Subcutaneous adipose tissue (tissue), 4 donors: ENCODE data around the gene PIMREG. TPM values are rescaled to one million over a fixed set of nuclear protein-coding genes. Genes with fewer than 3 reads are reported as not detected.

Source experiments
- CTCF ChIP-seq: fragments of 450-650 bp; IDR thresholded peaks from one replicate; pipeline ENCODE4 v1.5.1; 2016; ENCODE audit warnings: low read depth, mild to moderate bottlenecking, control low read depth, antibody characterized with exemption, moderate library complexity
- total RNA-seq, 4 donors: library from RNA; depleted of rRNA; stranded (reverse); fragments of >200 nt; gene quantifications; one replicate each; pipeline ENCODE4 v1.1.0, GENCODE V29; 2016

PIMREG gene
- total RNA-seq, 4 donors from 2014 or later, result 2.4 to 2.6 TPM; not detected in 2

- no peak for TF ChIP-seq CTCF
Measured at GRCh38 chr17:6420173-6420641, 24.0 kb upstream of the PIMREG start.

DNA sequence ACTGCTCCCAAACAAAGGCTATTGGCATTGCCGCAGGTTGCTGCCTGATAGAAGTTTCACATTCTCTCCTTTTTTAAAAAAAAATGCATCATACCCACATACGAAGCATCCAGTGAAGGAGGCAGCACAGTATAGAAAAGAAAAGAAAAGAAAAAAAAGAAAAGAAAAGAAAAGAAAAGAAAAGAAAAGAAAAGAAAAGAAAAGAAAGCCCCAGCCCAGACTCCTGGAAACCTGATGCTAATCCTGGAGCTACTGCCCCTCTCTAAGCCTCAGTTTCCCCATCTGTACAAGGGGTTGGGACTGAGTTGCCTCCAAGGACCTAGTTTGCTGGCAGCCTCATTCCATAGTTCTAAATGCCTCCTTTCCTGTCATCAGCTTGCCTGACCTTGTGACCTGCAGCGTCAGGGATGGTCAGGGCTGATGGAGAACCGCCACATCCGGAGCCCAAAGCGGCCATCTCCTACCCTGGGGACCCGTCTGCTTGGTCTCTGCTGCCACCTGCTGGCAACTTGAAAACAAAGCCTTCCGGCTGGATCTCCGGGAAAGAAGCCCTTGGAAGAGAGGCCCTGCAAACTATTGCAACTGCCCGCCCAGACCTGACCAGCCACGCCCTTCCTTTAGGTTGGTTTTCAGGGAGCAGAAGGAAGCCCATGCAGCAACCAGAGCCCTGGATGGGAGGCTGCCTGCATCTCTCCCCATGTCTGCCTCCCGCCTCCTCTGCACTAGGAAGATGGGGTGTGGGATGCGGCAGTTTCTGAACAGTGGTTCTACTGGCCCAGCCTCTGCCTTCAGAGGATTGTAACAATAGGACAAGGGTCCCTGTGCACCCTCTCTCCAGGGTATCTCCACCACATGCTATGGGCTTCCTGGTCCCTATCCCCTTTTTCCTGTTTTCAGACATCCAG, 22.3 kb upstream of the PIMREG start:
- no peak for TF ChIP-seq CTCF

- no peak for TF ChIP-seq CTCF
Measured at GRCh38 chr17:6422654-6423241, 21.5 kb upstream of the PIMREG start.

DNA sequence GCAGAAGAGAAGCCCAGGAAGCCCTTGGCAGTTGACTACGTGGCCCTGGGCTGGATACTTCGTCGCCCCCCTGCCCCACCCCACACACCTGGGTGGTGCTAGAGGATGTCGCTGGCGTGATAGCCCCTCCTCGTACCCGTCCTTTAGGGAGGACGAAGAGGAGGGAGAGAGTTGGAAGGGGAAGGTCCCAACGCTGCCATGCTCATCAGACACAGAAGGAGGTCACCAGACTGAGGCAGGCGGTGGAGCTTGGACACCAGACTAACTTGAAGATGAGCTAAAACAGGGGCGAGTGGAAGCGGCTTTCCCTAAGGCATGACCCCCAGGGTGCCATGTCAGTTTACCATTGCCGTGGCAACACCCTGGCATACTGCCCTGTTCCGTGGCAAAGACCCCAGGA, 20.3 kb upstream of the PIMREG start:
- TF ChIP-seq CTCF, result no peak

DNA sequence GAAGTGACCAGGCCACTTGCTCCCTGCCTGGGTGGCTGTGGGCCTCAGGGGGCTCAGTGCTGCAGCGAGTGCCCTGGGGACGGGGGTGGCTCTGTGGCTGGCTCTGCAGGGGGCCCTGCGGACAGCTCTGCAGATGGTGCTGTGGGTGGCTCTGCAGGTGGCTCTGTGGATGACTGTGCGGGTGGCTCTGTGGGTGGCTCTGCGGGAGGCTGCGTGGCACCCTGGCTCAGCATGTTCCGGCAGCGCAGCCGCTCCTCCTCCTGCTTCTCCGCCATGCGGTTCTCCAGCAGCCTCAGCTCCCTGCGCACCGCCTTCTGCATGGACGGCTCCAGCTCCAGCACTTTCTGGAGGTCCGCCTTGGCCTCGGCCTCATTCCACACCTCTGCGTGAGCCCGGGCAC, 18.8 kb upstream of the PIMREG start:
- no peak for TF ChIP-seq CTCF

DNA sequence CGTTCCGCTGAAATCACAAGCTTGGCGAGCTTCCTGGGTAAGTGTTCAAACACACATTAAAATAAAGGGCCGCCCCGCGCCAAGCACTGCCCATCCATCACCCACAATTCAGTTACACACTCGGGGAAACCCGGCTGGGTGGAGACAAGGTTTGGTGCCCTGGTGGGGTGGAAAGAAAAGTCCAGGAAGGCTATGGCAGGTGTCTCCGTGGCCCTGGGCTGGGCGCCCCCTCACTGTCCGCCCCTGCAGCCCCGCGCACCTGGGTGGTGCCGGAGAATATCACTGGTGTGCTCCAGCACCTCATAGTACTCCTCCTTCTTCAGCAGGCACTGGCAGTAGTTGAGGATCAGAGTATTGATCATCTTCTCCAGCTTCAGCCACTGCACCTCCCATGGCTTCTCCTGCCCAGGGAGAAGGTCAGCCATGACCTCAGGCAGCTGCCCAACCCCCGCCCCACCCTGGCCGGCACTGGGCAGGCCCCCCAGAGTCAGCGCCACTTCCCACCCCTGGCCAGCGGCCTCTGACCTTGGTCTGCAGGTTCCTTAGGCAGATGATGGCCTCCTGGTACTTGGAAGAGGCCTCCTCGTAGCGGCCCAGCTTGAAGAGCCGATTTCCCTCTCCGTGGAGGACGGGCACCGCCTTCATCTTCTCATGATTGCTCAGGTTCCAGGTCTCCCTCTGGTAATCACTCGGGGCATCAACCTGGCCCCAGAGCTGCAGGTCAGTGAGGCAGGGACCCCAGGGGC, 17.7 kb upstream of the PIMREG start:
- TF ChIP-seq CTCF, result no peak
